Breast epithelium (tissue), 4 donors: ENCODE data around the gene PARD3B. TPM values are rescaled to one million over a fixed set of nuclear protein-coding genes. Genes with fewer than 3 reads are reported as not detected.

ENCODE experiments used
- DNase-seq, 2 donors: peaks; one replicate each; pipeline ENCODE4 v3.0.0-alpha.2; 2019; ENCODE audit warnings: low spot score in 2 of 2
- H3K27ac ChIP-seq, 2 donors: fragments of 200-600 bp; sonication (generic) in 1 of 2; one replicate each; pipeline ENCODE4 v1.5.1; 2016 to 2019; ENCODE audit warnings: mild to moderate bottlenecking in 1 of 2
- H3K27me3 ChIP-seq, 2 donors: fragments of 200-600 bp; sonication (generic) in 1 of 2; one replicate each; pipeline versions ENCODE4 v1.5.1 to v1.6.0; 2017 to 2019; ENCODE audit warnings: control low read depth in 1 of 2, mild to moderate bottlenecking in 1 of 2
- H3K36me3 ChIP-seq: fragments of 200-600 bp; one replicate; pipeline ENCODE4 v1.5.1; 2019
- H3K4me1 ChIP-seq, 2 donors: fragments of 200-600 bp; sonication (generic); one replicate each; pipeline ENCODE4 v1.5.1; 2016 to 2019; ENCODE audit warnings: control low read depth in 1 of 2
- H3K4me3 ChIP-seq, 3 donors: fragments of 200-600 bp; sonication (generic); 1 replicate in 2 of 3; 2 replicates in 1 of 3; pipeline ENCODE4 v1.5.1; 2016 to 2019; ENCODE audit warnings: mild to moderate bottlenecking in 3 of 3, moderate library complexity in 2 of 3
- H3K9me3 ChIP-seq, 2 donors: fragments of 200-600 bp; sonication (generic) in 1 of 2; one replicate each; pipeline ENCODE4 v1.5.1; 2016 to 2019; ENCODE audit warnings: control low read depth in 1 of 2
- POLR2A ChIP-seq: fragments of 450-650 bp; IDR thresholded peaks from one replicate; pipeline ENCODE4 v1.6.1; 2016; ENCODE audit warnings: antibody characterized with exemption, mild to moderate bottlenecking, moderate library complexity
- POLR2AphosphoS5 ChIP-seq, 3 donors: sonication (generic); formaldehyde crosslinking; IDR thresholded peaks; one replicate each; pipeline ENCODE4 v1.6.1; 2017; ENCODE audit warnings: antibody characterized with exemption in 3 of 3
- intact Hi-C: fragments of 100-400 bp; cut with DNase I; formaldehyde crosslinking; loops from one replicate; pipeline ENCODE4 v1.15.1; 2023; ENCODE audit warnings: low total_unique reads
- total RNA-seq, 3 donors: library from RNA; depleted of rRNA; stranded (reverse); fragments of >200 nt; gene quantifications; one replicate each; pipeline ENCODE4 v1.1.0, GENCODE V29; 2016
- TF ChIP-seq, protein P1 (sequence below), 3 donors: fragments of 450-650 bp; IDR thresholded peaks; one replicate each; pipeline ENCODE4 v1.5.1; 2016 to 2017; ENCODE audit warnings: antibody characterized with exemption in 3 of 3, mild to moderate bottlenecking in 3 of 3, moderate library complexity in 3 of 3

Gene PARD3B
- total RNA-seq, 3 donors from 2014 or later: 24.6 to 66.2 (median 25.9) TPM

DNA sequence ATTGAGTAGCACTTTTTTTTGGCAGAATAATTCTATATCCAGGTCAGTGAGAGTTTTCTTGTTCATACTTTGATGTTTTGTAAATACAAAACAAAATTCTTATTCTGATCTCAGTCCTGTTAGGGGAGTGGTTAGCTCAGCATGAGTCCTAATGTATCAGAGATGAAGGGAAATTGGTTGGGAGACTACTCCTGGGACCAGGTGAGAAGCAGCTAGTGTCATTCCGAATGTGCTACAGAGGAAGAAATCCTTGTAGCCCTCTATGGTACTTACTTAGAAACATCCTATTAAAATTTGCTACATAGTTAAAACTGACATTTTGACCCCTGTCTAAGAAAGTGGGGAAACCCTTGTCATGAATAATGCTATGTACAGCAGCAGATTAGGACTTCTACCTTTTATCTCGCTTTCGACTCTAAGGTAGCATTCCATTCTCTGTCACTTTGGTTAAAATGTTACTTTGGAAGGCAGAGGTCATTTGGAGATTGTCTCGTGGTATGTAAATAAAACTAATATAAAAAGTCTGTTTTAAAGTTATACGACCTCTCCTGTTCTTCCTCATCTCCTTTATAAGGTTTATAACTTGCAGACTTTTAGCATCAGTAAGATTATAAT, 65.8 kb downstream of the PARD3B start:
- H3K27ac ChIP-seq: no peak overlapping the region
- no peaks in the 10 kb centered on the region for H3K4me1 ChIP-seq
- DNase-seq: no peak
- TF ChIP-seq, protein P1, sequence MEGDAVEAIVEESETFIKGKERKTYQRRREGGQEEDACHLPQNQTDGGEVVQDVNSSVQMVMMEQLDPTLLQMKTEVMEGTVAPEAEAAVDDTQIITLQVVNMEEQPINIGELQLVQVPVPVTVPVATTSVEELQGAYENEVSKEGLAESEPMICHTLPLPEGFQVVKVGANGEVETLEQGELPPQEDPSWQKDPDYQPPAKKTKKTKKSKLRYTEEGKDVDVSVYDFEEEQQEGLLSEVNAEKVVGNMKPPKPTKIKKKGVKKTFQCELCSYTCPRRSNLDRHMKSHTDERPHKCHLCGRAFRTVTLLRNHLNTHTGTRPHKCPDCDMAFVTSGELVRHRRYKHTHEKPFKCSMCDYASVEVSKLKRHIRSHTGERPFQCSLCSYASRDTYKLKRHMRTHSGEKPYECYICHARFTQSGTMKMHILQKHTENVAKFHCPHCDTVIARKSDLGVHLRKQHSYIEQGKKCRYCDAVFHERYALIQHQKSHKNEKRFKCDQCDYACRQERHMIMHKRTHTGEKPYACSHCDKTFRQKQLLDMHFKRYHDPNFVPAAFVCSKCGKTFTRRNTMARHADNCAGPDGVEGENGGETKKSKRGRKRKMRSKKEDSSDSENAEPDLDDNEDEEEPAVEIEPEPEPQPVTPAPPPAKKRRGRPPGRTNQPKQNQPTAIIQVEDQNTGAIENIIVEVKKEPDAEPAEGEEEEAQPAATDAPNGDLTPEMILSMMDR (IDR thresholded peaks at IDR 0.05): no peak
- TF ChIP-seq POLR2A (no peak), POLR2AphosphoS5 (IDR thresholded peaks at IDR 0.05) (no peak)
- H3K36me3 ChIP-seq: no peaks in the 10 kb centered on the region
- no peaks in the 10 kb centered on the region for H3K27me3 ChIP-seq
- intact Hi-C loops: no loop called here
- H3K9me3 ChIP-seq: no peaks in the 10 kb centered on the region
- no peak overlapping the region for H3K4me3 ChIP-seq

GRCh38 chr2:204611764-204612163, 66.5 kb downstream of the PARD3B start:
- Histone ChIP-seq H3K27me3 (no peaks in the 10 kb centered on the region), H3K27ac (no peak overlapping the region), H3K9me3 (no peaks in the 10 kb centered on the region), H3K36me3 (no peaks in the 10 kb centered on the region), H3K4me1 (no peaks in the 10 kb centered on the region), H3K4me3 (no peak overlapping the region)
- no peak for DNase-seq
- TF ChIP-seq POLR2A (no peak), POLR2AphosphoS5 (IDR thresholded peaks at IDR 0.05) (no peak)
- TF ChIP-seq, protein P1 (IDR thresholded peaks at IDR 0.05): no peak
- intact Hi-C loops: no loop called here

DNA sequence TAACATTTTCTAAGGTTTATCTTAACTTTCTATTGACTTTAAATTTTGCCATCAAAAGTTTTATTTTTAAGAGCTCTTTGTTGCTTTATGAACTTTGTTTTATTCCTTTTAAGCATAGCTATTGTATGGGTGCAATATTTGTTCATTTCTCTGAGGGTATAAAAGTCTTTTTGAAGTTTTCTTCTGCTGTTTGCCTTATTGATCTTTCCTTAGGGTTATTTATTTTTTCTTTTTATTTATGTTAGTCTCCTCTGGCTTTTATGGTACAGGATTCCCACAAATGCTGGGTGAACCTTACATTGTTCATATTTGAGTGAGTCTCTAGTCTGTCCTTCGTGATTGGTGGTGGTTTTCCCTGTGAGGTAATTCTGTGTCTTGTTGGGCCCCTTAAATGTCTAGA, 68.4 kb downstream of the PARD3B start:
- H3K27ac ChIP-seq: no peak overlapping the region
- intact Hi-C loops: no loop called here
- H3K9me3 ChIP-seq: no peaks in the 10 kb centered on the region
- no peaks in the 10 kb centered on the region for H3K27me3 ChIP-seq
- no peak overlapping the region for H3K4me3 ChIP-seq
- no peak for DNase-seq
- no peaks in the 10 kb centered on the region for H3K4me1 ChIP-seq
- no peaks in the 10 kb centered on the region for H3K36me3 ChIP-seq
- TF ChIP-seq POLR2A: no peak
- TF ChIP-seq, protein P1 (IDR thresholded peaks at IDR 0.05): no peak
- no peak for TF ChIP-seq POLR2AphosphoS5 (IDR thresholded peaks at IDR 0.05)

GRCh38 chr2:204615456-204615855, 70.2 kb downstream of the PARD3B start:
- intact Hi-C loops: no loop called here
- no peak for DNase-seq
- no peak overlapping the region for H3K4me3 ChIP-seq
- TF ChIP-seq POLR2AphosphoS5 (IDR thresholded peaks at IDR 0.05) (no peak), POLR2A (no peak)
- TF ChIP-seq, protein P1 (IDR thresholded peaks at IDR 0.05): no peak
- no peaks in the 10 kb centered on the region for H3K27me3 ChIP-seq
- no peaks in the 10 kb centered on the region for H3K36me3 ChIP-seq
- no peak overlapping the region for H3K27ac ChIP-seq
- H3K4me1 ChIP-seq: no peaks in the 10 kb centered on the region
- H3K9me3 ChIP-seq: no peaks in the 10 kb centered on the region

DNA sequence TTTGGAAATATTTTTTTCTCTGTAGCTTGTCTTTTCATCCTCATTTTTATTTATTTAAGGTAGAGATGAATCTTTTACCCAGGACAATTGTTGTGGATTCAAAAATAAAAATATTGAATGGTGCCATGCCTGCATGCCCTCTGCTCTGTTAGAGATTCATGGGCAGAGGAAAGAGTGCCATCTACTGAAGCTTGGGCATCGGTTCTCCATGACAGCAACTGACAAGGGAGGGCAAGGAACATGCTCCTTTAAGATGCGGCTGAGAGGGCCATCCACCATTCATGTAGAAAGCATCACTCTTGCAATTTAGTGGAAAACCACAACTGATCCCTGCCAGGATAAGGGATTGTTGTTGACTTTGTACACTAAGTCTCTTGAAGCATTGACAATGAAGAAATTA, 79.9 kb downstream of the PARD3B start:
- intact Hi-C loops: no loop called here
- no peak overlapping the region for H3K4me3 ChIP-seq
- no peaks in the 10 kb centered on the region for H3K27me3 ChIP-seq
- no peak for DNase-seq
- H3K36me3 ChIP-seq: no peaks in the 10 kb centered on the region
- no peak overlapping the region for H3K27ac ChIP-seq
- no peaks in the 10 kb centered on the region for H3K9me3 ChIP-seq
- H3K4me1 ChIP-seq: no peaks in the 10 kb centered on the region
- TF ChIP-seq POLR2AphosphoS5 (IDR thresholded peaks at IDR 0.05): no peak
